ENCODE data around the gene DIMT1. TPM values are rescaled to one million over a fixed set of nuclear protein-coding genes. Genes with fewer than 3 reads are reported as not detected.

The DIMT1 gene
- total RNA-seq, 1 experiment from 2014 or later = 43.5 TPM

DNA sequence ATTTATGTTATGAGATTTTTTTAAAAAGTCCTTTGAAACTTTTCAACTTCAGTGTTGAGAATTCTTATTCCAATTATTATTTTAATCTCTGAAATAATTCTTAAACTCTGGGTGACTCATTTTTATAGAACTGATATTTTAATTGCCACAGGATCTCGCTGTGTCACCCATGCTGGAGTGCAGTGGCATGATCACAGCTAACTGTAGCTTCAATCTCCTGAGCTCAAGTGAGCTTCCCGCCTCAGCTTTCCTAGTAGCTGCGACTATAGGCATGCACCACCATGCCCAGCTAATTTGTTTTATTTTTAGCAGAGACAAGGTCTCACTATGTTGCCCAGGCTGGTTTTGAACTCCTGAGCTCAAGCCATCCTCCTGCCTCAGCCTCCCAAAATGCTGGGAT lies 41.0 kb downstream of the DIMT1 start:
- H3K9me3 ChIP-seq (ENCODE audit: control insufficient read depth in 1 of 2, insufficient read depth in 1 of 2, low read depth in 1 of 2, low read length in 2 of 2) = no peaks in the 10 kb centered on the region
- H3K27ac ChIP-seq (ENCODE audit: low read depth, low read length) = no peak overlapping the region
- H3K4me1 ChIP-seq (ENCODE audit: control insufficient read depth in 1 of 2, insufficient read depth in 2 of 2, low read length in 2 of 2) = no peaks in the 10 kb centered on the region
- H4K20me1 ChIP-seq (ENCODE audit: insufficient read depth) = no peaks in the 10 kb centered on the region
- no peaks in the 10 kb centered on the region for H3K27me3 ChIP-seq (ENCODE audit: insufficient read depth, low read length)
- CTCF ChIA-PET = interaction anchor here (1.5 kb wide), 1 partner anchor 9 kb away, joined by 4 read pairs; no protein-coding TSS in a partner anchor
- H3K36me3 ChIP-seq (ENCODE audit: control insufficient read depth in 1 of 2, insufficient read depth in 2 of 2, low read length in 2 of 2) = peaks cover 6 to 28% of the 10 kb centered on the region in 2 experiments; a peak in 3 of 4 replicates
- H3K9me2 ChIP-seq (ENCODE audit: insufficient read depth) = no peaks in the 10 kb centered on the region
- no TSS peak for BruUV-seq (replicated peaks)
- no peak for ATAC-seq
- H3K9ac ChIP-seq (ENCODE audit: low read length) = no peak overlapping the region
- H3K4me3 ChIP-seq (replicated peaks in 1 of 2; ENCODE audit: low read depth in 1 of 2, low read length in 2 of 2) = no peak overlapping the region
- no peak overlapping the region for H3K4me2 ChIP-seq (ENCODE audit: low read length)
- TF ChIP-seq CEBPB (IDR thresholded peaks at IDR 0.05; ENCODE audit: low read depth) (no peak), RAD21 (IDR thresholded peaks at IDR 0.05; ENCODE audit: low read depth) (no peak), EZH2phosphoT487 (IDR thresholded peaks at IDR 0.05; ENCODE audit: borderline replicate concordance) (no peak), EZH2 (IDR thresholded peaks at IDR 0.05) (no peak), CBX3 (IDR thresholded peaks at IDR 0.05; ENCODE audit: low read depth) (no peak), SRF (IDR thresholded peaks at IDR 0.05; ENCODE audit: low read depth) (no peak), YY1 (IDR thresholded peaks at IDR 0.05; ENCODE audit: extremely low read depth, insufficient replicate concordance, low read depth, low read length) (no peak), ELF1 (IDR thresholded peaks at IDR 0.05; ENCODE audit: borderline replicate concordance, low read depth) (no peak)
- TF ChIP-seq, protein P1, sequence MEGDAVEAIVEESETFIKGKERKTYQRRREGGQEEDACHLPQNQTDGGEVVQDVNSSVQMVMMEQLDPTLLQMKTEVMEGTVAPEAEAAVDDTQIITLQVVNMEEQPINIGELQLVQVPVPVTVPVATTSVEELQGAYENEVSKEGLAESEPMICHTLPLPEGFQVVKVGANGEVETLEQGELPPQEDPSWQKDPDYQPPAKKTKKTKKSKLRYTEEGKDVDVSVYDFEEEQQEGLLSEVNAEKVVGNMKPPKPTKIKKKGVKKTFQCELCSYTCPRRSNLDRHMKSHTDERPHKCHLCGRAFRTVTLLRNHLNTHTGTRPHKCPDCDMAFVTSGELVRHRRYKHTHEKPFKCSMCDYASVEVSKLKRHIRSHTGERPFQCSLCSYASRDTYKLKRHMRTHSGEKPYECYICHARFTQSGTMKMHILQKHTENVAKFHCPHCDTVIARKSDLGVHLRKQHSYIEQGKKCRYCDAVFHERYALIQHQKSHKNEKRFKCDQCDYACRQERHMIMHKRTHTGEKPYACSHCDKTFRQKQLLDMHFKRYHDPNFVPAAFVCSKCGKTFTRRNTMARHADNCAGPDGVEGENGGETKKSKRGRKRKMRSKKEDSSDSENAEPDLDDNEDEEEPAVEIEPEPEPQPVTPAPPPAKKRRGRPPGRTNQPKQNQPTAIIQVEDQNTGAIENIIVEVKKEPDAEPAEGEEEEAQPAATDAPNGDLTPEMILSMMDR (IDR thresholded peaks at IDR 0.05 in 2 of 3, conservative IDR thresholded peaks at IDR 0.05 in 1 of 3; ENCODE audit: borderline replicate concordance in 1 of 3, insufficient read depth in 1 of 3, low read depth in 2 of 3, low read length in 2 of 3) = no peak
- TF ChIP-seq, protein P2, sequence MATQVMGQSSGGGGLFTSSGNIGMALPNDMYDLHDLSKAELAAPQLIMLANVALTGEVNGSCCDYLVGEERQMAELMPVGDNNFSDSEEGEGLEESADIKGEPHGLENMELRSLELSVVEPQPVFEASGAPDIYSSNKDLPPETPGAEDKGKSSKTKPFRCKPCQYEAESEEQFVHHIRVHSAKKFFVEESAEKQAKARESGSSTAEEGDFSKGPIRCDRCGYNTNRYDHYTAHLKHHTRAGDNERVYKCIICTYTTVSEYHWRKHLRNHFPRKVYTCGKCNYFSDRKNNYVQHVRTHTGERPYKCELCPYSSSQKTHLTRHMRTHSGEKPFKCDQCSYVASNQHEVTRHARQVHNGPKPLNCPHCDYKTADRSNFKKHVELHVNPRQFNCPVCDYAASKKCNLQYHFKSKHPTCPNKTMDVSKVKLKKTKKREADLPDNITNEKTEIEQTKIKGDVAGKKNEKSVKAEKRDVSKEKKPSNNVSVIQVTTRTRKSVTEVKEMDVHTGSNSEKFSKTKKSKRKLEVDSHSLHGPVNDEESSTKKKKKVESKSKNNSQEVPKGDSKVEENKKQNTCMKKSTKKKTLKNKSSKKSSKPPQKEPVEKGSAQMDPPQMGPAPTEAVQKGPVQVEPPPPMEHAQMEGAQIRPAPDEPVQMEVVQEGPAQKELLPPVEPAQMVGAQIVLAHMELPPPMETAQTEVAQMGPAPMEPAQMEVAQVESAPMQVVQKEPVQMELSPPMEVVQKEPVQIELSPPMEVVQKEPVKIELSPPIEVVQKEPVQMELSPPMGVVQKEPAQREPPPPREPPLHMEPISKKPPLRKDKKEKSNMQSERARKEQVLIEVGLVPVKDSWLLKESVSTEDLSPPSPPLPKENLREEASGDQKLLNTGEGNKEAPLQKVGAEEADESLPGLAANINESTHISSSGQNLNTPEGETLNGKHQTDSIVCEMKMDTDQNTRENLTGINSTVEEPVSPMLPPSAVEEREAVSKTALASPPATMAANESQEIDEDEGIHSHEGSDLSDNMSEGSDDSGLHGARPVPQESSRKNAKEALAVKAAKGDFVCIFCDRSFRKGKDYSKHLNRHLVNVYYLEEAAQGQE (IDR thresholded peaks at IDR 0.05; ENCODE audit: low read depth) = no peak
- RAD21 ChIA-PET (ENCODE audit: low non-redundant PET in 1 of 2, low total read pairs in 2 of 2, uncharacterized antibody in 2 of 2, unreplicated experiment in 2 of 2) = no interaction called here
- POLR2A ChIA-PET = no interaction called here
- no peak overlapping the region for H2AFZ ChIP-seq (ENCODE audit: low read depth, low read length, poor library complexity, severe bottlenecking)
- no peaks in the 10 kb centered on the region for H3K79me2 ChIP-seq (ENCODE audit: insufficient read depth, low read length)
- intact Hi-C loops (cut with micrococcal nuclease) = no loop called here
- DNase-seq (ENCODE audit: low read depth, low spot score) = no peak
